RKO (cell line): ENCODE results near the gene LRRC27.
"Not testable (repeated sequence)": the region's sequence is repeated elsewhere in the genome, so short reads cannot be mapped to it uniquely, and the experiment has no call there.

ENCODE experiments used
- DNase-seq: peaks from one replicate; pipeline ENCODE4 v3.0.0-alpha.2; 2016; ENCODE audit warnings: low spot score

The LRRC27 gene

DNA sequence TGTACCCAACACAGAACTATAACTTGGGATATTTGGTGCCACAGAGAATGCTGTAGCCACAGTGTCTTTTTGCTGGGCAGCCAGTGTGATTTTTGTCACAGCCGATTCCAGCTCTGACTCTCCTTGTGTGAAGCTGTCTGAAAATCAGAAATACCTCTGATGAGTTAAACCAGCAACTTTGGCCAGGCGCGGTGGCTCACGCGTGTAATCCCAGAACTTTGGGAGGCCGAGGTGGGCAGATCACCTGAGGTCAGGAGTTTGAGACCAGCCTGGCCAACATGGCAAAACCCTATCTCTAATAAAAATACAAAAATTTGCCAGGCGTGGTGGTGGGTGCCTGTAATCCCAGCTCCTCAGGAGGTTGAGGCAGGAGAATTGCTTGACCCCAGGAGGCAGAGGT, 5.9 kb downstream of the LRRC27 start:
- not testable (repeated sequence) for DNase-seq

DNA sequence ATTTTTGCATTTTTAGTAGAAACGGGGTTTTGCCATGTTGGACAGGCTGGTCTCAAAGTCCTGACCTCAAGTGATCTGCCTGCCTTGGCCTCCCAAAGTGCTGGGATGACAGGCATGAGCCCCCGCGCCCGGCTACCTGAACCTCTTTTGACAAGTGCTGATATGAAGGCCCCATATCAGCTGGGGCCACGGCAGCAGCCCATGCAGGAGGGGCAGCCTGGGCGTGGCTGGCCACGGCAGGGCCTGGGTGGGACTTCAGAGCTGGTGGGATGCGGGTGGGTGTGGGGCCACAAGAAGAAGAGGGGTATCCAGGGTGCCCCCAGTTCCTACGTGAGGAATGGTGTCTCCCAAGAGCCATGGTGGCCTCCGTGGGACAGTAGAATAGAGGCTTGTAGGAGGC, 6.9 kb downstream of the LRRC27 start:
- no peak for DNase-seq

DNA sequence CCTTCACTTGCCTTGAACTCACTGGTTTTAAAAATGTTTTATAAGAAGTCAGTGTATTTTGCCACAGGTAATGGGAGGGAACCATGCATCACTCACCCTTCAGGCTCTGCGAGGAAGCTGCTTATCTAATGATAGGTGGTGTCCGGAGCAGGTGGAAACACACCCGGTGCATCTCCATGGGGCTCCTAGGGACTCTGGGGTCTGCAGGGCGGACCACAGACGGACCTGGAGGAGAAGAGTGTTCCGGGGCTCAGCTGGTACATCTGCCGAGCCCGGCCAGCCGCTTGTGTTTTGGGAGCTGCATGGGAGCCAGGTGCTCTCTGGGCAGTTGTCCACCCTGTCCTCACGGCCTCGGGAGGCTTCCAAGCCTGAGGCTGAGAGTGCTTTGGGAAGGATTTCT, 7.3 kb downstream of the LRRC27 start:
- no peak for DNase-seq

DNA sequence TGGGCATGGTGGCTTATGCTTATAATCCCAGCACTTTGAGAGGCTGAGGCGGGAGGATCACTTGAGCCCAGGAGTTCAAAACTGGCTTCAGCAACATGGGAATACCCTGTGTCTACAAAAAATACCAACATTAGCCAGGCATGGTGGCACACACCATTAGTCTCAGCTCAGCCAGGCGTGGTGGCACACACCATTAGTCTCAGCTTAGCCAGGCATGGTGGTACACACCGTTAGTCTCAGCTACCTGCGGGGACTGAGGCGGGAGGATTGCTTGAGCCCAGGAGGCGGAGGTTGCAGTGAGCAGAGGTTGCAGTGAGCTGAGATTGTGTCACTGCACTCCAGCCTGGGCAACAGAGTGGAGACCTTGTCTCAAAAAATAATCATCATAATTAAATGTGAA, 9.0 kb downstream of the LRRC27 start:
- DNase-seq = no peak

DNA sequence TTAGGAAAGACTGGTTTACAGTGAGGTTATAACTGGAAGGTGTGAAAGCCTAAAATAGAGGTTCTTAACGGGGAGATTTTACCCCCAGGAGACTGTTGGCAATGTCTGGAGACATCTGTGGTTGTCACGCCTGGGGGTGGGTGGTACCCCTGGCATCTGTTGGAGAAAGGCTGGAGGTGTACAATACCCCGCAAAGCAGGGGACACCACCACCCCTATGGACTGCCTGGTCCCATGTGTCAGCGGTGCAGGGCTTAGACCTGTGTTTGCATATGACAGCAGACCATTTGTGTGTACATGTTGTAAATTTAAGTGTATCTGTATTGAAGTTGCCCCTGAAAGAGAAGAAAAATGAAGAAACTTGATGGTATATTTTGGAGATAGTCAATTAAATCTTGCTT, 9.8 kb downstream of the LRRC27 start:
- no peak for DNase-seq

DNA sequence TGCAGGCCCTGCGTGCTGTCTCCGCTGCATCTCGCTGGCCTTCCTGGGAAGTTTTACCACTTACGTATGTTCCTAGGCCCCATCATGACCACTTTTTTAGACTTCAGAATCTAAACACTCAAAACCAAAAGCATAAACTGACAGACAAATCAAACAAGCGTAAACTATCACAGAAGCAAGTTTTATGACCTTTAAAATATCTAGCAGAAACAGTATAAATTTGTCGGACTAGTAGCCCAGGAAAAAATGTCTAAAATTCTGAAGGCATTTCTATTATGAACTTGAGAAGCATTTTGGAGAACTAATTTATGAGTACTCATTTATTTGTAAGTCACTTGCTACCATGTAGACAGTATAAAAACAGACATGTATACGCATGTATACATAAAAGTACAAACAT, 10.6 kb downstream of the LRRC27 start:
- no peak for DNase-seq

DNA sequence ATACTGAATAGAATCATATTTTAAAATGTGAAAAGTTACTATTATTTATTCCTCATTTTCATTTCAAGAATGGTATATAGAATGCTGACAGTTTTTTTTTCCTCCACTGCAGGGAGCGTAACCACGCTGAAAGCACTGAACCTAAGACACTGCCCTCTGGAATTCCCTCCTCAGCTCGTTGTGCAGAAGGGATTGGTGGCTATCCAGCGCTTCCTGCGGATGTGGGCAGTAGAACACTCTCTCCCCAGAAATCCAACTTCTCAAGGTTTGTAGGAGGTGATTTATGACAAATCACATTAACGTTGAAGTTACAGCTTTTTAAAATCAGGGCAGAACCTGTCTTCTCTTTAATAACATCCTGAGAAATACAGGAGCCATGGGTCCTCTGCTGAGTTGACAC, 12.4 kb downstream of the LRRC27 start:
- no peak for DNase-seq

DNA sequence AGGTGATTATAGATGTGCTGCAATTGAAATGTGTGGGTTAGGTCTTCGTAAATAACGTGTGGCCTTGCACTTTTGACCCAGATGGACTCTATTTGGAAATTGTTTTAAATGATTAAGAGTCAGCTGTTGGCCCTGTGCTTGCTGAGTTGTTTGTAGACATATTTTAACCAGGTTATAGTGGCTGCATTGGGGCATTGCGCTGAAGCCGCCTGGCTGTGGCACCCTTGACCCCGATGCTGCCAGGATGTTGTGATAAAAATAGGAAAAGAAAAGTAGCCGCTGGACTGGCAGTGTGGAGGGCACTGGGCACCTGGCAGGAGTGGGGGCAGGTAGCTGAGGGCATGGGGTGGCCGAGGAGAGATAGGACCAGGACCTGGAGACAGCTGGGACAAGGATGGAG, 13.4 kb downstream of the LRRC27 start:
- no peak for DNase-seq

DNA sequence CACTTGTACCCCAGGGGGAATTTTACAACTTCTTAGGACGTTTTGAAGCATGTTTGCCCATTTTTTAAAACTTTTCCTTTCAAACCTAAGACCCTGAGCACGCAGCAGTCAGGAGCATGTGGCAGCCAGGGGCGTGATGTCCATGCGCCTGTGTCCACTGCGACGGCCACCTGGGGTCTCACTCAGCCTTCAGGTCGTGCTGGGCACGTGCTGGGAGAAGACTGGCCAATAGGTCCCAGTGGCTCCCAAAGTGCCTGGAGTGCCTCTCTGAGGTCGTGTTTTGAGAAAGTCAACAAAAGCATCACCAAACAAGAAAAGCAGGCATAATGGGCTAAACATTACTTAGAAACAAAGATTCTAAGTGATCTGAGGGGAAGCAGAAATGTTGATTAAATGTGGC, 14.8 kb downstream of the LRRC27 start:
- no peak for DNase-seq

DNA sequence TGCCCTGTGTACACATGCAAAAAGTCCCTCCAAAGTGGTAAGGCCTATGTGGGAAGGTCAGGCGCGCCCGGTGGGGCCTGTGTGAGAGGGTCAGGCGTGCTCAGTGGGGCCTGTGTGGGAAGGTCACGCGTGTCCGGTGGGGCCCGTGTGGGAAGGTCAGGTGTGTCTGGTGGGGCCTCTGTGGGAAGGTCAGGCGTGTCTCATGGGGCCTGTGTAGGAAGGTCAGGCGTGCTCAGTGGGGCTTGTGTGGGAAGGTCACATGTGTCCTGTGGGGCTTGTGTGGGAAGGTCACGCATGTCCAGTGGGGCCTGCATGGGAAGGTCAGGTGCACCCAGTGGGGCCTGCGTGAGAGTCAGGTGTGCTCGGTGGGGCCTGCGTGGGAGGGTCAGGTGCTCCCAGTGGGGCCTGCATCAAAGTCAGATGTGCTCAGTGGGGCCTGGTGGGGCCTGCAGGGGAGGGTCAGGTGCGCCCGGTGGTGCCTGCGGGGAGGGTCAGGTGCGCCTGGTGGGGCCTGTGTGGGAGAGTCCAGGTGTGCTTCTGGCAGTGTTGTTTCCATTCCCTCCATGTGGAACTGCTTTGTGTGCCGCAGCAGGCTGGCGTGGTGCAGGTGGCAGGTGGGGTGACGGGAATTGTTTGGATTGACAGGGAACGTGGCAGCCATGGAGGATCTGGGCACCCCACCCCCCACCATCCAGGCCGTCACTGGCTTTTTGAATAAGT, 15.4 kb downstream of the LRRC27 start:
- DNase-seq = no peak

DNA sequence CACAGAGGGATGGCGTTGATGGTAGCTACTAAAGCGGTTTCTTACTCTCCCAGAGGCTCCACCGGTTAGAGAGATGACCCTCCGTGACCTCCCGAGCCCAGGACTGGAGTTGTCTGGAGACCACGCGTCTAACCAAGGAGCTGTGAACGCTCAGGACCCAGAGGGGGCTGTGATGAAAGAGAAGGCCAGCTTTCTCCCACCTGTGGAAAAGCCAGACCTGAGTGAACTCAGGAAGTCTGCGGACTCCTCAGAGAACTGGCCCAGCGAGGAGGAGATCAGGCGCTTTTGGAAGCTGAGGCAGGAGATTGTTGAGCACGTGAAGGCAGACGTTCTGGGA, 15.9 kb downstream of the LRRC27 start:
- no peak for DNase-seq

DNA sequence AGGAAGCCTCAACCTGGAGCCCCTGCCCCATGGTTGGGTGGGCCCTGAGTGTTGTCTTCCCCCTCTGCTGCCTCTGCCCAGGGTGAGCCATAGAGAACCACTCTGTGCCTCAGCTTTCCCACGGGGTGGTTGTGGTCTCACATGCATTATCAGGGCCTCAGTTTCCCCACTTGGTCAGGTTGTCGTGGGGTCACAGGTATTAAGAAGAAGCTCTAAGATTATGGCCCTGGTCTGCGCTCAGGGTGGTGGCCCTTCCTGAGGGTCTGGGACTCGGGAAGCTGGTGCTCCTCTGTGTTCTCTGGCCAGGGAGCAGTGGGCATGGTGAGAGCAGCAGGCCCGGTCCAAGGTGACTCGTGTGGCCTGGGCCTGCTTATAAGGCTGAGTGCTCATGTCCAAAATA, 17.8 kb downstream of the LRRC27 start:
- DNase-seq = no peak

DNA sequence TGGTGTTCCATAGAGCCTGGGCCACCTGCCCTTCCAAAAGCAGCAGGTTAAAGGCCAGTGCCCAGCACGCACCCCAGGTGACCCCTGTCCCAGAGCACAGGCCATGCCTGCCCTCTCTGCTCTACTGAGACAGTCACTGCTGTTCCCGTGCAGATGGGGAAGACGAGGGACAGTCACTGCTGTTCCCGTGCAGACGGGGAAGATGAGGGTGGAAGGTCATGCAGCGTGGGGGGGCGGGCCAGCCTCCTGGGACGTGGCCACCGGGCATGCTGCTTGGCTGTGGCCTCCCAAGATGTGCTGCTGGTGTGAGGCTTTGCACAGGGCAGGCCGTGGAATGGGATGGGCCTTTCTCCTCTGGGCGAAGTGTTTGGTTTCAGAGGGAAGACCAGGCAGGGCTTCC, 18.4 kb downstream of the LRRC27 start:
- DNase-seq = no peak

DNA sequence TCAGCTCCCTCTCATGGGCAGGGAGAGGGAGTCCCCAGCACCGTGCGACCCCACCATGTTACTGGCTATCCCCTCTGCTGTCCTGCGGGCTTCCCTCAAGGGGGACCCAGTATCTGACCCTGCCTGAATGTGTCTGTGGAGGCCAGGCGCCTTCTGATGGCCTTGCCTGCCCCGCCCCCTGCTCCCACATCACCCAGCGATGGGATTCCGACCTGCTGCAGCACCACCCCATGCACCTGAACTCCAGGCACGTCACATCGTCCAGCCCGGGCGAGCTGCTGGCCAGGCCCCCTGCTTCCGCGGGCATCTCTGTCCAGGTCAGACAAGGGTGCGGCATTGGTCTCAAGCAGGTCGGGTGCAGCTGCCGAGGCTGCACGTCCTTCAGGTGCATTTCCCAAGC, 19.0 kb downstream of the LRRC27 start:
- DNase-seq = no peak

DNA sequence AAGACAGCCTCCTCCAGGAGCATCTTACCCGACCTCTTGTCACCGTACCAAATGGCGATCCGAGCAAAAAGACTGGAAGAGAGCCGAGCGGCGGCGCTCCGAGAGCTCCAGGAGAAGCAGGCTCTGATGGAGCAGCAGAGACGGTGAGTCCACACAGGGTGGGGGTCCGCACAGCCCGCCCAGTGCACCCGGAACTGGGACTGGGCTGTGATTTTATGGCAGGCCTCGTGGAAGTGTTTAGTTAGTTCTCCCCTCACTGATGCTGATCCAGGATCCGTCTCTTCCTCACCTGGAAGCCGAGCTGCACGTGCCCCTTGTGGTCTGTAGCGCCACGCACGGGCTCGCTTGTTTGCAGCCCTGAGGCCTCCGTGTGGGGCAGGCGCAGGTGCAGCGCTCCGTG, 19.6 kb downstream of the LRRC27 start:
- DNase-seq = no peak

DNA sequence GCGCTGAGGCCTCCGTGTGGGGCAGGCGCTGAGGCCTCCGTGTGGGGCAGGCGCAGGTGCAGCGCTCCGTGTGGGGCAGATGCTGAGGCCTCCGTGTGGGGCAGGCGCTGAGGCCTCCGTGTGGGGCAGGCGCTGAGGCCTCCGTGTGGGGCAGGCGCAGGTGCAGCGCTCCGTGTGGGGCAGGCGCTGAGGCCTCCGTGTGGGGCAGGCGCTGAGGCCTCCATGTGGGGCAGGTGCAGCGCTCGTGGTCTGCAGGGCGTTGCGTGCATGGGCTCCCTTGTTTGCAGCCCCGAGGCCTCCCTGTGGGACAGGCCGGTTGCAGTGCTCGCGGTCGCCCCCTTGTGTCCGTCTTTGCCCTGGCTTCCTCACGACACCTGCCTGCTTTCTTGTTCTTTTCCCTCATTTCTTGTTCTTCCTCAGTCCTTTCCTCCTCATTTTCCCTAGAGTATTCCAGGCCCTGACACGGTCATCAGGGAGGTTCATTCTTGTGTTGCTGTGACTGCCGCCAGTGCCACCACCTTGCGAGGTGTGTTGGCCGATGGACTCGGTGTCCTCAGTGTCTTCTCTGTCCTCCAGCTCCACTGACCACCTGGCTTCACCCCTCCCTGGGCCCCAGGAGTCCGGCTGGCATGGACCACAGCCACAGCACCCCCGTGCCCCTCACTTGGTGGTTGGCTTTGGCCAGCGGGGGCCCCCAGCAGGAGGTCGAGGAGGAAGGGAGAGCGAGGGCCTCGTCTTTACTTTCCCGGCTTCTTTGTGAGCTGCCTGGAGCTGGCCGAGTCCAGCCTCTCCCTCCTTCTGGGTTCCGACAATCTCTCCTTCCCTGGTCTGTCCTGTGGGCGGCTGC, 20.7 kb downstream of the LRRC27 start:
- peak; percentile 46 for DNase-seq

DNA sequence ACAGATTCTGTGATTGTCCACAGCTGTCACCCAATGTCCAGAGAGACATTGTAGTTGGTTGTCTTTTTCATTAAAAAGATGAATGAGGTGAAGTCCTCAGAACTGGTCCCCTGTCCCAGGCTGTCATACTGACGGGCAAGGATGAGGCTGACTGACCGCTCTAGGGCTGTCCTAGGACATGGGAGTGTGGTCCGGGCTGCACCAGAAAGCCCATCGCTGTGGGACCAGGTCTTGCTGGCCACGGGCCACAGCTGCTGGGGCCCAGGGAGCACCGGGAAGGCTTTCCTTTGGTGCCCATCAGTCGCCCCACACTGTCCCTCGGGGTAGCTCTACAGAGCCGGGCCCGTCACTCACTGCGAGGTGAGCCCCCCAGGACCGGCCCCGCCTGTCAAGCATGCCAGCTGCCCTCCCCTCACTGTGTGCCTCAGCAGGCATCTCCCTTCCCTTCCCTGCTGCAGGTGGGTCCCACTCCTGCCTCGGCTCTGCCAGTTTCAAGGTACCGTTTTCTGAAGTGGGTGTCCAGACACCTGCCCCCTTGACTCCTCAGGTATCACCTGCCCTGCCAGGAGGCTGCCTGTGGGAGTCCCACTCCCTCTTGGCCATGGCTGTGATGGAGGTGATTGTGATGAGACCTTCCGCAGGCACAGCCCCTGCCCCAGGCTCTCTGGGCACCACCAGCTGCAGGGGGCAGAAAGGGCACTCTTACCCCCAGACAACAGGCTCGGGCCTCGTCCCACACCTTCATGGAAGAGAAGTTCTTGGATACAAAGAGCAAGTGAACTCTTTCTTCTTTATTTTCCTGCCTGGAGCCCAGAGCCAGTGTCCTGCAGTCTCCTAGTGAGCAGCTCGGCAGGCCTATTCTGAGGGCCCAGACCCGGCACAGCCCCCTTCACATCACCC, 21.7 kb downstream of the LRRC27 start:
- DNase-seq = no peak

DNA sequence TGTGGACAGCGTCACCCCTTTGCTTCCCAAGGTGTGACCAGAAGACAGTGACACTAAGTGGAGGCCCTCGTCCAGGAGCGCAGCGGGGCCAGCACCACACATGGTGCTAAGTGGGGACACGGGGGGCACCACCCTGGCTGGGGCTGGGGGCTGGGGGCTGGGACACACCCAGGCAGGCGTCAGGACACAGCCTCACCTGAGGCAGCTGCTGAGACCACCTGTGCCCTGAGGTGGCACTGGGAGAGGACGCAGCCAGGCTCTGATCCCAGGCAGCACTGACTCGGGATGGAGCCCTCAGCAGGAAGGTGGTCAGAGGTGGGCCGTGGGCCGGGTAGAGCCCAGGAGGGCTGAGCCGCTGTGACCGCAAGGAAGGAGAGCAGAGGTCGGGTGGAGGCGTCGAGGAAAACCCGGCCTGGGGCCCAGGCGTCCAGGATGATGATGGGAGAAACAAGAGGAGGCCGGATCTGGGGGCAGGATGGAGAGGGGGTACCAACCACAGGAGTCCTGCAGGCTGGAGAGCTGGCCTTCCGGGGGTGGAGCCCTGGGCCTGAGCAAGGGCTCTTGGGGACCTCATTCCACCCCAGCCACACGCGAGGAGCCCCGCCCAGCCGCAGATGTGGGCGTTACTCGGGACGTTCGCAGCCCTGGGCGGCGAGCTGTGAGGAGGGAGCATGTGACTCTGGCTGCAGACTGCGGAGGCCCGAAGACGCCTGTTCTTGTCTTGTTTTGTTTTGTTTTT, 22.5 kb downstream of the LRRC27 start:
- DNase-seq = no peak

DNA sequence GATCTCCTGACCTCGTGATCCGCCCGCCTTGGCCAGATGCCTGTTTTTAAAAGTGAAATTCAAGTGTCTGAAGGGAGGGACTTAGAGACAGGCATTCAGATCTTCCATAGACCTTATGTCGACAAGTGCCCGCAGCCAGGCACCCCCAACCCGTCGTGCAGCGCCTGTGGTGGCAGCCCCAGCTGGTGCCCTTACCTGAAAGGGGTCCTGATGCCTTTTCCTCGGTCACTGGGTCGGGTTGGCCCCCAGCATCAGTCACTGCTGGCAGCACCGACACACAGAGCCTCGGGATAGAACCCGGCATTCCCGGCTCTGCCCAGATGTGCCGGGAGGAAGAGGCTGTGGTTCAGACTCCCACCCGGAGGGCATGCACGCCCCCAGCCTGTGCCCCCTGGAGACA, 23.3 kb downstream of the LRRC27 start:
- no peak for DNase-seq

DNA sequence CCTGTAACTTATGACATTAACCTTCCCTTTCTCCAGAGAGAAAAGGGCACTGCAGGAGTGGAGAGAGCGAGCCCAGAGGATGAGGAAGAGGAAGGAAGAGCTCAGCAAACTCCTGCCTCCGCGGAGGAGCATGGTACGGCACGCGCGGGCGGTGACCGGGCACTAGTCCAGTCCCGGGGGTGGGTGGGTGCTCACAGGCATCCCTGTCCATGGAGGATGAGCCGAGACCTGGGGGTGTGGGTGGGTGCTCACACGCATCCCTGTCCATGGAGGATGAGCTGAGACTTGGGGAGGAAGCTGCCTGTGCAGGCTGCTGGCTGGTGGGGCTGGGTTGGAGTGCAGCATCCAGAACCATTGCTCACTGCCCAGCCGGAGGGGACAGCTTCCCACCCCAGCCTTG, 23.8 kb downstream of the LRRC27 start:
- DNase-seq = no peak

DNA sequence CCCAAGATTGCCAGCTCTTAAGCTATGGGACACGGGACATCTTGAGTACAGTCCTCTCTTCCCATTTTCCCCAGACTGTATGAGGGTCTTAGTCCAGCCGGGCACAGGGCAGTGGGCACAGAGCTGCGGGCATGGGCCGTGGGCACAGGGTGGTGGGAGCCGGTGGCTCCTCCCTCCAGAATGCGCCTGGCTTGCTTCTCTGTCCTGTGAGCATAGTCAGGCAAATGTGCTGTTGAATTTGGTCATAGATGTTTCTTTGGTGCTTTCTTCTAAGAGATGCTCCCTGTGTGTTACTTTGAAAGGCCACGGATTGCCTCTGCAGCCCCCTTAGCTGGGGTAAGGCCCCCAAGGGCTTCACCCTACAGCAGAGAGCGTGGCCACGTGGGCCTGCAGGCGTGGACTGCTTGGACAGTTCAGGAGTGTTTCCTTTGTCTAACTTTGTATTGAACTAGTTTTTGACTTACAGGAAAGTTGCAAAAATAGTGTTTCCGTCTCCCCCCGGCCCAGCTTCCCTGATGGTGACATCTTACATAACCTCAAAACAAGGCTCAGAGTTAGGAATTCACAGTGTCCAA, 24.7 kb downstream of the LRRC27 start:
- DNase-seq = no peak
